ENCODE measurements around the gene WDR7.

DNA sequence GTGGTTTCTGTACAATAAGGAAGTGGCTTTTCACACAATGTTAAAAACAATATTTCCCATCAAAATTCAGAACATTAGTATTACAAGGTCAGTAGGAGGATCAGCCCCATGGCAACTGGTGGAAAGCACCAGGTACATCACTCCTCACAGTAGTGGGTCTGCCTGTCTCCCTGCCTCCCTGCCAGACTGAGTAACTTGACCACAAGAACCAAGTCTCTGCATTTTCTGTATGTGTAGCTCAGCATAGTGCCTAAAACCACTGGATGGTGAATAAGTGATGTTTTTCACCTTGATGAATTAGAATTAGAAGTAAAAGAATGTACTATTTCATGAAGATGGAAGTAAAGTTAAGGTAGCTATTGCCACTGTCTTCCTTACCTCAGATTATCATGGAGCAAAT is 4.1 kb upstream of the WDR7 start:
- no peak for TF ChIP-seq PTRF (tag; IDR thresholded peaks at IDR 0.05)
- TF ChIP-seq, protein P1, sequence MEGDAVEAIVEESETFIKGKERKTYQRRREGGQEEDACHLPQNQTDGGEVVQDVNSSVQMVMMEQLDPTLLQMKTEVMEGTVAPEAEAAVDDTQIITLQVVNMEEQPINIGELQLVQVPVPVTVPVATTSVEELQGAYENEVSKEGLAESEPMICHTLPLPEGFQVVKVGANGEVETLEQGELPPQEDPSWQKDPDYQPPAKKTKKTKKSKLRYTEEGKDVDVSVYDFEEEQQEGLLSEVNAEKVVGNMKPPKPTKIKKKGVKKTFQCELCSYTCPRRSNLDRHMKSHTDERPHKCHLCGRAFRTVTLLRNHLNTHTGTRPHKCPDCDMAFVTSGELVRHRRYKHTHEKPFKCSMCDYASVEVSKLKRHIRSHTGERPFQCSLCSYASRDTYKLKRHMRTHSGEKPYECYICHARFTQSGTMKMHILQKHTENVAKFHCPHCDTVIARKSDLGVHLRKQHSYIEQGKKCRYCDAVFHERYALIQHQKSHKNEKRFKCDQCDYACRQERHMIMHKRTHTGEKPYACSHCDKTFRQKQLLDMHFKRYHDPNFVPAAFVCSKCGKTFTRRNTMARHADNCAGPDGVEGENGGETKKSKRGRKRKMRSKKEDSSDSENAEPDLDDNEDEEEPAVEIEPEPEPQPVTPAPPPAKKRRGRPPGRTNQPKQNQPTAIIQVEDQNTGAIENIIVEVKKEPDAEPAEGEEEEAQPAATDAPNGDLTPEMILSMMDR (IDR thresholded peaks at IDR 0.05 in 2 of 3, conservative IDR thresholded peaks at IDR 0.05 in 1 of 3; ENCODE audit: insufficient read depth in 2 of 3, low read depth in 1 of 3, low read length in 3 of 3) = no peak
- TF ChIP-seq, protein P2, sequence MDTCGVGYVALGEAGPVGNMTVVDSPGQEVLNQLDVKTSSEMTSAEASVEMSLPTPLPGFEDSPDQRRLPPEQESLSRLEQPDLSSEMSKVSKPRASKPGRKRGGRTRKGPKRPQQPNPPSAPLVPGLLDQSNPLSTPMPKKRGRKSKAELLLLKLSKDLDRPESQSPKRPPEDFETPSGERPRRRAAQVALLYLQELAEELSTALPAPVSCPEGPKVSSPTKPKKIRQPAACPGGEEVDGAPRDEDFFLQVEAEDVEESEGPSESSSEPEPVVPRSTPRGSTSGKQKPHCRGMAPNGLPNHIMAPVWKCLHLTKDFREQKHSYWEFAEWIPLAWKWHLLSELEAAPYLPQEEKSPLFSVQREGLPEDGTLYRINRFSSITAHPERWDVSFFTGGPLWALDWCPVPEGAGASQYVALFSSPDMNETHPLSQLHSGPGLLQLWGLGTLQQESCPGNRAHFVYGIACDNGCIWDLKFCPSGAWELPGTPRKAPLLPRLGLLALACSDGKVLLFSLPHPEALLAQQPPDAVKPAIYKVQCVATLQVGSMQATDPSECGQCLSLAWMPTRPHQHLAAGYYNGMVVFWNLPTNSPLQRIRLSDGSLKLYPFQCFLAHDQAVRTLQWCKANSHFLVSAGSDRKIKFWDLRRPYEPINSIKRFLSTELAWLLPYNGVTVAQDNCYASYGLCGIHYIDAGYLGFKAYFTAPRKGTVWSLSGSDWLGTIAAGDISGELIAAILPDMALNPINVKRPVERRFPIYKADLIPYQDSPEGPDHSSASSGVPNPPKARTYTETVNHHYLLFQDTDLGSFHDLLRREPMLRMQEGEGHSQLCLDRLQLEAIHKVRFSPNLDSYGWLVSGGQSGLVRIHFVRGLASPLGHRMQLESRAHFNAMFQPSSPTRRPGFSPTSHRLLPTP (IDR thresholded peaks at IDR 0.05; ENCODE audit: borderline replicate concordance, extremely low read depth, insufficient read length) = no peak
- no peak for TF ChIP-seq EZH2 (IDR thresholded peaks at IDR 0.05; ENCODE audit: borderline replicate concordance, low read depth, low read length)
- no peak for TF ChIP-seq RNF2 (IDR thresholded peaks at IDR 0.05)
- TF ChIP-seq TBL1XR1 (IDR thresholded peaks at IDR 0.05; ENCODE audit: low read length in 2 of 2) = no peak
- no peak for TF ChIP-seq NR2F6 (CRISPR knock-in tag; IDR thresholded peaks at IDR 0.05)
- TF ChIP-seq POLR2A (conservative IDR thresholded peaks at IDR 0.05) = no peak
- TF ChIP-seq PML (IDR thresholded peaks at IDR 0.05; ENCODE audit: low read length) = no peak
- no peak for TF ChIP-seq SREBF1 (IDR thresholded peaks at IDR 0.05; ENCODE audit: borderline replicate concordance, low read depth, low read length)
- no peak for TF ChIP-seq POLR2AphosphoS5 (IDR thresholded peaks at IDR 0.05; ENCODE audit: control insufficient read depth, insufficient read depth, low read depth, low read length)
- no peak for TF ChIP-seq PHF8 (IDR thresholded peaks at IDR 0.05; ENCODE audit: borderline replicate concordance, low read length)
- no peak for TF ChIP-seq SP1 (CRISPR knock-in tag; IDR thresholded peaks at IDR 0.05)
- TF ChIP-seq, protein P3, sequence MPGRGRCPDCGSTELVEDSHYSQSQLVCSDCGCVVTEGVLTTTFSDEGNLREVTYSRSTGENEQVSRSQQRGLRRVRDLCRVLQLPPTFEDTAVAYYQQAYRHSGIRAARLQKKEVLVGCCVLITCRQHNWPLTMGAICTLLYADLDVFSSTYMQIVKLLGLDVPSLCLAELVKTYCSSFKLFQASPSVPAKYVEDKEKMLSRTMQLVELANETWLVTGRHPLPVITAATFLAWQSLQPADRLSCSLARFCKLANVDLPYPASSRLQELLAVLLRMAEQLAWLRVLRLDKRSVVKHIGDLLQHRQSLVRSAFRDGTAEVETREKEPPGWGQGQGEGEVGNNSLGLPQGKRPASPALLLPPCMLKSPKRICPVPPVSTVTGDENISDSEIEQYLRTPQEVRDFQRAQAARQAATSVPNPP (IDR thresholded peaks at IDR 0.05; ENCODE audit: borderline replicate concordance, insufficient read depth, insufficient read length) = no peak

Measured in K562 (cell line).